KMS-11 (cell line): ENCODE results near the gene ROCK1.

ENCODE experiments used
- H2AFZ ChIP-seq: fragments of 200-600 bp; sonication (generic); 2 replicates; pipeline ENCODE4 v1.6.1; 2016; ENCODE audit warnings: antibody characterized with exemption, mixed run types, low read depth
- H3K27ac ChIP-seq: fragments of 200-600 bp; sonication (generic); 2 replicates; pipeline ENCODE4 v1.6.1; 2016; ENCODE audit warnings: mild to moderate bottlenecking, mixed run types
- H3K27me3 ChIP-seq: fragments of 200-600 bp; sonication (generic); 2 replicates; pipeline ENCODE4 v1.6.1; 2017; ENCODE audit warnings: mild to moderate bottlenecking, low read depth, mixed run types, moderate library complexity; ENCODE audit not compliant: insufficient read depth
- H3K36me3 ChIP-seq: fragments of 200-600 bp; sonication (generic); 2 replicates; pipeline ENCODE4 v1.6.1; 2017; ENCODE audit warnings: mild to moderate bottlenecking, mixed run types; ENCODE audit not compliant: insufficient read depth
- H3K4me1 ChIP-seq: fragments of 200-600 bp; sonication (generic); 2 replicates; pipeline ENCODE4 v1.6.1; 2016; ENCODE audit warnings: mild to moderate bottlenecking, low read depth, mixed run types; ENCODE audit not compliant: poor library complexity, severe bottlenecking
- H3K4me2 ChIP-seq: fragments of 200-600 bp; sonication (generic); 2 replicates; pipeline ENCODE4 v1.7.0; 2016; ENCODE audit warnings: mild to moderate bottlenecking, mixed run types
- H3K4me3 ChIP-seq: fragments of 200-600 bp; sonication (generic); IDR thresholded peaks from 2 replicates; pipeline ENCODE4 v1.6.1; 2017; ENCODE audit warnings: low read depth, low read length, mixed read lengths; ENCODE audit not compliant: insufficient read depth
- H3K79me2 ChIP-seq: fragments of 200-600 bp; sonication (generic); 2 replicates; pipeline ENCODE4 v1.6.1; 2016; ENCODE audit warnings: low read depth, mixed run types; ENCODE audit not compliant: insufficient read depth
- H3K9ac ChIP-seq: fragments of 200-600 bp; sonication (generic); 2 replicates; pipeline ENCODE4 v1.6.1; 2016; ENCODE audit warnings: mild to moderate bottlenecking, mixed run types
- H4K20me1 ChIP-seq: fragments of 200-600 bp; sonication (generic); 2 replicates; pipeline ENCODE4 v1.6.1; 2016; ENCODE audit warnings: mild to moderate bottlenecking, mixed run types; ENCODE audit not compliant: insufficient read depth
- CTCF ChIP-seq: fragments of 200-600 bp; sonication (generic); conservative IDR thresholded peaks from 2 replicates; pipeline ENCODE4 v1.6.1; 2017; ENCODE audit warnings: low read depth, mild to moderate bottlenecking, antibody characterized with exemption, low read length, moderate library complexity, mixed read lengths

Gene ROCK1

GRCh38 chr18:21012308-21012707, 99.3 kb downstream of the ROCK1 start:
- H3K27ac ChIP-seq: no peak overlapping the region
- H3K4me1 ChIP-seq: no peaks in the 10 kb centered on the region
- no peak overlapping the region for H2AFZ ChIP-seq
- peaks cover 6% of the 10 kb centered on the region; the same call in 1 of the 2 replicates for H3K36me3 ChIP-seq
- TF ChIP-seq CTCF: no peak
- no peak overlapping the region for H3K9ac ChIP-seq
- H3K4me3 ChIP-seq: no peak overlapping the region
- no peak overlapping the region for H3K4me2 ChIP-seq
- no peaks in the 10 kb centered on the region for H4K20me1 ChIP-seq
- H3K27me3 ChIP-seq: no peaks in the 10 kb centered on the region
- H3K79me2 ChIP-seq: no peaks in the 10 kb centered on the region

GRCh38 chr18:21004726-21005125, 106.9 kb downstream of the ROCK1 start:
- Histone ChIP-seq H3K27ac (no peak overlapping the region), H3K4me1 (peaks cover 10% of the 10 kb centered on the region), H2AFZ (no peak overlapping the region), H3K79me2 (no peaks in the 10 kb centered on the region), H3K4me2 (no peak overlapping the region), H3K4me3 (no peak overlapping the region), H3K36me3 (0 out of 2 replicates have a peak, but pooled peaks cover 3% of the 10 kb centered on the region), H3K27me3 (no peaks in the 10 kb centered on the region), H4K20me1 (no peaks in the 10 kb centered on the region), H3K9ac (no peak overlapping the region)
- TF ChIP-seq CTCF: no peak

GRCh38 chr18:21000667-21001066, 110.9 kb downstream of the ROCK1 start:
- no peaks in the 10 kb centered on the region for H3K79me2 ChIP-seq
- no peak overlapping the region for H3K27ac ChIP-seq
- no peaks in the 10 kb centered on the region for H3K27me3 ChIP-seq
- TF ChIP-seq CTCF: no peak
- H3K4me1 ChIP-seq: peaks cover 10% of the 10 kb centered on the region
- H3K36me3 ChIP-seq: 0 out of 2 replicates have a peak, but pooled peaks cover 3% of the 10 kb centered on the region
- H3K4me2 ChIP-seq: no peak overlapping the region
- H2AFZ ChIP-seq: no peak overlapping the region
- no peak overlapping the region for H3K4me3 ChIP-seq
- H3K9ac ChIP-seq: no peak overlapping the region
- H4K20me1 ChIP-seq: no peaks in the 10 kb centered on the region

- H3K36me3 ChIP-seq: 0 out of 2 replicates have a peak, but pooled peaks cover 3% of the 10 kb centered on the region
- no peak for TF ChIP-seq CTCF
- no peaks in the 10 kb centered on the region for H4K20me1 ChIP-seq
- H3K4me2 ChIP-seq: no peak overlapping the region
- no peak overlapping the region for H3K9ac ChIP-seq
- no peaks in the 10 kb centered on the region for H3K79me2 ChIP-seq
- H3K27me3 ChIP-seq: no peaks in the 10 kb centered on the region
- H3K27ac ChIP-seq: no peak overlapping the region
- no peak overlapping the region for H2AFZ ChIP-seq
- H3K4me3 ChIP-seq: no peak overlapping the region
- H3K4me1 ChIP-seq: no peaks in the 10 kb centered on the region
These were observed 114.2 kb downstream of the ROCK1 start for GRCh38 chr18:20997371-20997770.
